K562 (cell line): ENCODE results near the gene TTC39C. TPM values are rescaled to one million over a fixed set of nuclear protein-coding genes. Genes with fewer than 3 reads are reported as not detected.

ENCODE experiments used
- ATAC-seq: fragments of 200-7000 bp; cut with Tn5 transposase; 3 replicates; pipeline ENCODE4 v1.9.1; 2020; ENCODE audit warnings: moderate library complexity
- BruUV-seq: library from RNA; stranded (reverse); fragments of 400-500 nt; replicated peaks from 2 replicates; lab custom pipeline; 2021; lab: Mats Ljungman, UMichigan
- CTCF ChIA-PET: fragments of 300-600 bp; formaldehyde crosslinking; extraction: SDS; loops from one replicate; lab custom pipeline; 2021; ENCODE audit warnings: low intra/inter-chr PET ratio; lab: Yijun Ruan, JAX
- POLR2A ChIA-PET: fragments of 300-600, 350-650 bp; sonication (Branson Sonifier 250); formaldehyde crosslinking; extraction: SDS; loops from one replicate; lab custom pipeline; 2021; ENCODE audit warnings: antibody characterized with exemption, inconsistent platforms; lab: Yijun Ruan, JAX
- DNase-seq, 4 experiments: peaks; one replicate each; pipeline versions ENCODE4 v3.0.0 to v3.0.0-alpha.2; 2011 to 2018; ENCODE audit warnings: low spot score in 3 of 4, mixed read lengths in 3 of 4; ENCODE audit errors: extremely low read depth in 1 of 4
- FAIRE-seq: peaks from 2 replicates; lab custom pipeline; 2011; peaks lifted over from hg19 to GRCh38; lab: Jason Lieb, UNC
- H2AFZ ChIP-seq: 2 replicates; pipeline ENCODE4 v1.6.0; 2011; ENCODE audit warnings: low read depth, low read length, control low read depth, inconsistent platforms
- H3K27ac ChIP-seq: fragments of 200-600 bp; 3 replicates; pipeline ENCODE4 v1.8.0; 2011; ENCODE audit warnings: low read depth, mild to moderate bottlenecking, control low read depth, inconsistent platforms, low read length, moderate library complexity, mixed read lengths; ENCODE audit errors: extremely low read depth
- H3K27me3 ChIP-seq, 2 experiments: fragments of 300-600 bp in 1 of 2; 2 replicates in 1 of 2; 3 replicates in 1 of 2; pipeline versions ENCODE4 v1.6.0 to v1.8.0; 2011; ENCODE audit warnings: inconsistent platforms in 2 of 2, low read length in 2 of 2, mild to moderate bottlenecking in 1 of 2, mixed read lengths in 1 of 2, moderate library complexity in 1 of 2; ENCODE audit not compliant: control insufficient read depth in 2 of 2, insufficient read depth in 2 of 2
- H3K36me3 ChIP-seq: fragments of 300-600 bp; 3 replicates; pipeline ENCODE4 v1.8.0; 2011; ENCODE audit warnings: mild to moderate bottlenecking, low read length, inconsistent platforms; ENCODE audit not compliant: control insufficient read depth, insufficient read depth
- H3K4me1 ChIP-seq, 2 experiments: fragments of 200-600 bp in 1 of 2; replicated peaks in 1 of 2; 2 replicates in 1 of 2; 3 replicates in 1 of 2; pipeline versions ENCODE4 v1.5.1 to v1.8.0; 2011; ENCODE audit warnings: inconsistent platforms in 2 of 2, low read length in 2 of 2, mild to moderate bottlenecking in 1 of 2, mixed read lengths in 1 of 2, moderate library complexity in 1 of 2; ENCODE audit not compliant: control insufficient read depth in 2 of 2, insufficient read depth in 2 of 2
- H3K4me2 ChIP-seq: 2 replicates; pipeline ENCODE4 v1.6.1; 2011; ENCODE audit warnings: low read length, control low read depth, inconsistent platforms, mixed read lengths; ENCODE audit not compliant: insufficient read depth
- H3K4me3 ChIP-seq: fragments of 200-600 bp; sonication (generic), shearing (Covaris generic); 2 replicates; pipeline ENCODE4 v1.5.1; 2016; ENCODE audit warnings: control low read depth, inconsistent platforms
- H3K79me2 ChIP-seq: fragments of 200-600 bp; 3 replicates; pipeline ENCODE4 v1.8.0; 2011; ENCODE audit warnings: low read length, inconsistent platforms; ENCODE audit not compliant: control insufficient read depth, insufficient read depth
- H3K9ac ChIP-seq, 2 experiments: 2 replicates each; pipeline versions ENCODE4 v1.6.0 to v1.6.1; 2011; ENCODE audit warnings: low read depth in 2 of 2, low read length in 2 of 2, control low read depth in 1 of 2, inconsistent platforms in 1 of 2, mild to moderate bottlenecking in 1 of 2, mixed read lengths in 1 of 2; ENCODE audit not compliant: insufficient read depth in 1 of 2
- H3K9me1 ChIP-seq: one replicate; pipeline ENCODE4 v1.6.0; 2011; ENCODE audit warnings: inconsistent platforms, mild to moderate bottlenecking, low read length, moderate library complexity; ENCODE audit not compliant: control insufficient read depth, insufficient read depth
- H3K9me3 ChIP-seq: replicated peaks from 2 replicates; pipeline ENCODE4 v1.5.1; 2011; ENCODE audit warnings: low read depth, low read length, inconsistent platforms; ENCODE audit not compliant: control insufficient read depth, insufficient read depth
- H4K20me1 ChIP-seq: replicated peaks from 2 replicates; pipeline ENCODE4 v1.6.1; 2011; ENCODE audit warnings: low read length, inconsistent platforms, mixed read lengths; ENCODE audit not compliant: control insufficient read depth, insufficient read depth
- CREB3L1 ChIP-seq: fragments of 450-650 bp; IDR thresholded peaks from 2 replicates; pipeline ENCODE4 v1.6.1; 2014; ENCODE audit warnings: low read depth, mild to moderate bottlenecking, moderate library complexity, borderline replicate concordance
- FOXA1 ChIP-seq: fragments of 450-650 bp; IDR thresholded peaks from 2 replicates; pipeline ENCODE4 v1.6.1; 2016; ENCODE audit warnings: mild to moderate bottlenecking, borderline replicate concordance
- KLF16 ChIP-seq: IDR thresholded peaks from 2 replicates; pipeline ENCODE4 v1.6.1; 2016; ENCODE audit warnings: antibody characterized with exemption
- NEUROD1 ChIP-seq: fragments of 150-350 bp; IDR thresholded peaks from 2 replicates; pipeline ENCODE4 v1.6.1; 2014; ENCODE audit warnings: borderline replicate concordance, low read length, low read depth; ENCODE audit not compliant: partially characterized antibody
- RBM34 ChIP-seq: fragments of 200-400 bp; formaldehyde crosslinking; IDR thresholded peaks from 2 replicates; pipeline ENCODE4 v1.6.1; 2018; ENCODE audit warnings: low read length, borderline replicate concordance; ENCODE audit not compliant: insufficient read depth
- ZNF354B ChIP-seq: fragments of 250-450 bp; sonication (Bioruptor Pico); IDR thresholded peaks from 2 replicates; pipeline ENCODE4 v1.4.0; 2020
- WGBS: fragments of 100-300 bp; shearing (Covaris generic); methylation state at CpG from one replicate; pipeline ENCODE4 v1.1.6; 2016; ENCODE audit warnings: low coverage, mixed read lengths; ENCODE audit not compliant: insufficient coverage; ENCODE audit errors: missing lambda C conversion rate; 5-methylcytosine and 5-hydroxymethylcytosine counted together
- in situ Hi-C: fragments of 300-500 bp; cut with MboI; formaldehyde crosslinking; loops from 4 replicates; pipeline ENCODE4 v1.15.0; 2018; ENCODE audit warnings: inconsistent platforms, mixed read lengths
- intact Hi-C: fragments of 100-400 bp; cut with micrococcal nuclease; formaldehyde crosslinking; loops from 2 replicates; pipeline ENCODE4 v1.14.2; 2022
- polyA plus RNA-seq, 8 experiments: library from polyadenylated mRNA; depleted of rRNA in 4 of 8; stranded (reverse) in 5 of 8; unstranded in 3 of 8; fragments of >200 nt; fragmentation: Nextera tagmentation in 2 of 8; fragmentation: Illumina TruSeq in 1 of 8; extraction: Ambion mirVana in 2 of 8; extraction: Trizol in 1 of 8; gene quantifications; 2 replicates each; pipeline versions ENCODE4 v1.2.1 to v1.2.3, GENCODE V29; 2011 to 2014; ENCODE audit warnings: inconsistent platforms in 1 of 8, missing spikeins in 1 of 8
- total RNA-seq, 7 experiments: library from RNA; depleted of rRNA in 6 of 7; stranded (reverse); fragments of >200 nt in 6 of 7; fragmentation: Illumina TruSeq in 2 of 7; extraction: Trizol in 2 of 7; gene quantifications; 2 replicates each; pipeline versions ENCODE4 v1.2.1 to v1.2.3, GENCODE V29; 2011 to 2021; ENCODE audit warnings: low replicate concordance in 1 of 7

Gene TTC39C
- total and polyA plus RNA-seq, 9 of the 15 experiments (the other 6 are each of a cell fraction or from before 2014, with no cell fraction given), result 0.01 to 0.58 (median 0.18) TPM; not detected in 5

- Histone ChIP-seq H3K9ac (no peak overlapping the region), H3K79me2 (no peaks in the 10 kb centered on the region), H4K20me1 (no peaks in the 10 kb centered on the region), H3K27ac (no peak overlapping the region), H3K4me3 (no peak overlapping the region), H3K36me3 (no peaks in the 10 kb centered on the region), H3K9me1 (no peaks in the 10 kb centered on the region), H3K4me1 (no peaks in the 10 kb centered on the region), H2AFZ (no peak overlapping the region), H3K27me3 (peaks cover 0 to 4% of the 10 kb centered on the region in 2 experiments; a peak in 1 of 5 replicates), H3K9me3 (no peaks in the 10 kb centered on the region), H3K4me2 (no peak overlapping the region)
- FAIRE-seq (no peak), DNase-seq (no peak), ATAC-seq (no peak)
- ChIA-PET POLR2A (no interaction called here), CTCF (no interaction called here)
- WGBS, result 0% methylated on average over 4 of the region's 4 CpGs
- TF ChIP-seq KLF16 (no peak), CREB3L1 (no peak), FOXA1 (no peak), NEUROD1 (no peak), ZNF354B (CRISPR knock-in tag) (no peak), RBM34 (no peak)
- in situ Hi-C loops (no loop called here), intact Hi-C loops (no loop called here)
- no TSS peak for BruUV-seq
Measured at GRCh38 chr18:24063121-24063731, 48.7 kb downstream of the TTC39C start.
